Right ventricle myocardium superior (tissue), 1 donor: ENCODE measurements around the gene CRACDL. TPM values are rescaled to one million over a fixed set of nuclear protein-coding genes. Genes with fewer than 3 reads are reported as not detected.

Source experiments
- ATAC-seq: fragments of 200-7000 bp; cut with Tn5 transposase; one replicate; pipeline ENCODE4 v1.9.1; 2020; ENCODE audit warnings: mild to moderate bottlenecking; ENCODE audit not compliant: poor library complexity
- DNase-seq: peaks from one replicate; pipeline ENCODE4 v3.0.0-alpha.2; 2020
- intact Hi-C: fragments of 100-400 bp; cut with DNase I; formaldehyde crosslinking; loops from one replicate; pipeline ENCODE4 v1.11.2; 2022
- long read RNA-seq: library from polyadenylated mRNA; unstranded; transcript quantifications from one replicate; pipeline ENCODE4 v2.0.0, GENCODE V29; 2021
- total RNA-seq: library from RNA; stranded (reverse); fragmentation: NEBNext Ultra II Directional; extraction: Animal tissue kit (Norgen Biotek cat#: 25700); gene quantifications from one replicate; pipeline ENCODE4 v1.2.1, GENCODE V29; 2021
- donor health status: DM: no; HTN: yes; CAD: no; lungs with severe emphysema.

Gene CRACDL, protein sequence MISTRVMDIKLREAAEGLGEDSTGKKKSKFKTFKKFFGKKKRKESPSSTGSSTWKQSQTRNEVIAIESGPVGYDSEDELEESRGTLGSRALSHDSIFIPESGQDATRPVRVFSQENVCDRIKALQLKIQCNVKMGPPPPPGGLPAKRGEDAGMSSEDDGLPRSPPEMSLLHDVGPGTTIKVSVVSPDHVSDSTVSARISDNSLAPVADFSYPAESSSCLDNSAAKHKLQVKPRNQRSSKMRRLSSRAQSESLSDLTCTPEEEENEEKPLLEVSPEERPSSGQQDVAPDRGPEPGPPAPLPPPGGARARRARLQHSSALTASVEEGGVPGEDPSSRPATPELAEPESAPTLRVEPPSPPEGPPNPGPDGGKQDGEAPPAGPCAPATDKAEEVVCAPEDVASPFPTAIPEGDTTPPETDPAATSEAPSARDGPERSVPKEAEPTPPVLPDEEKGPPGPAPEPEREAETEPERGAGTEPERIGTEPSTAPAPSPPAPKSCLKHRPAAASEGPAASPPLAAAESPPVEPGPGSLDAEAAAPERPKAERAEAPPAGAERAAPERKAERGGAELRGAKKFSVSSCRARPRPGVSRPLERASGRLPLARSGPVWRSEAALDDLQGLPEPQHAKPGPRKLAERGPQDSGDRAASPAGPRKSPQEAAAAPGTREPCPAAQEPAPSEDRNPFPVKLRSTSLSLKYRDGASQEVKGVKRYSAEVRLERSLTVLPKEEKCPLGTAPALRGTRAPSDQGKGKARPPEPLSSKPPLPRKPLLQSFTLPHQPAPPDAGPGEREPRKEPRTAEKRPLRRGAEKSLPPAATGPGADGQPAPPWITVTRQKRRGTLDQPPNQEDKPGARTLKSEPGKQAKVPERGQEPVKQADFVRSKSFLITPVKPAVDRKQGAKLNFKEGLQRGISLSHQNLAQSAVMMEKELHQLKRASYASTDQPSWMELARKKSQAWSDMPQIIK
- total RNA-seq = 4.4 TPM
- long read RNA-seq, partial matches to known transcripts = 27 of 37 reads
- long read RNA-seq, other reads (novel, unspliced or antisense) = 10 of 37 reads

DNA sequence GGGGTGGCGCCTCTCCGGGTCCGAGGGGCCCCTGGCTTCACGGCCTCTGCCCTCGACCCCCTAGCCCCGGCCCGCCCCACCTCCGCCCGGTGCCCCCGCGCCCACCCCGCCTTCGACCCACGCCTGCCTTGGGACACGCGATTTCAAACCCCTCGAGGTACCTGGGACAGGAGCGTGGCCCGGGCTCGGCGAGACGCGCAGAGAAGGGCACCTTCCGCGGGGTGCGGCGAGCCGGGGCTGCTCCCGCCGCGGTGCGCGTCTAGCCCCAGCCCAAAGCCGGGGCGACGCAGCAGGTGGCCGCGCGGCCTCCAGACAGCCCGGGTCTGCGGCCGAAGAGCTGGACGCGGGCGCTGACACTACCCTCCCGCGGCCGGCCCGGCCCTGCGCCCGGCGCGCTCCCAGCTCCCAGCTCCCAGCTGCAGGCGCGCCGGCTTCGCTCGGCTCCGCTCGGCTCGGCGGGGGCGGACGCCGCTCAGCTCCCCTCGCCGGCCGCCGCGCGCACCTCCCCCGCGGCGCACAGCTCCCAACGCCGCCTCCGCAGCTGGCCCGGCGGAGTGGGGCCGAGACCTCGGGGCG is at the start of gene CRACDL:
TSS of gene CRACDL (minus strand) at position 449 of the 576 bp plus-strand sequence. CDS start 89,425 bp downstream, outside the sequence.
- ATAC-seq (peak; percentile 39), DNase-seq (no peak)
- intact Hi-C loops = no loop called here

DNA sequence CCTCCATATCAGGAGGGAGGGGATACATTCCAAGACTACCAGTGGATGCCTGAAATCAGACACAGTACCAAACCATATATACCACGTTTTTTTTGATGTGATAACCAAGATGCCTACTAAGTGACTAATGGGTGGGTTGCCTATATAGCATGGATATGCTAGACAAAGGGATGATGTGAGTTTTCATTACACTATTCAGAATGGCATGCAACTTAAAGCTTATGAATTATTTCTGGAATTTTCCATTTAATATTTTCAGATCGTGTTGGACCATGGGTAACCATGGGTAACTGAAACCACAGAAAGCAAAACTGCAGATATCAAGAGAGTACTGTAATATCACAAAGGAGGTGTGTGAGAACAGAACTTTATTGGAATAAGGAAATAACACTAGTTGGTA is 39.6 kb upstream of the CRACDL start:
- ATAC-seq (no peak), DNase-seq (no peak)
- intact Hi-C loops = no loop called here

DNA sequence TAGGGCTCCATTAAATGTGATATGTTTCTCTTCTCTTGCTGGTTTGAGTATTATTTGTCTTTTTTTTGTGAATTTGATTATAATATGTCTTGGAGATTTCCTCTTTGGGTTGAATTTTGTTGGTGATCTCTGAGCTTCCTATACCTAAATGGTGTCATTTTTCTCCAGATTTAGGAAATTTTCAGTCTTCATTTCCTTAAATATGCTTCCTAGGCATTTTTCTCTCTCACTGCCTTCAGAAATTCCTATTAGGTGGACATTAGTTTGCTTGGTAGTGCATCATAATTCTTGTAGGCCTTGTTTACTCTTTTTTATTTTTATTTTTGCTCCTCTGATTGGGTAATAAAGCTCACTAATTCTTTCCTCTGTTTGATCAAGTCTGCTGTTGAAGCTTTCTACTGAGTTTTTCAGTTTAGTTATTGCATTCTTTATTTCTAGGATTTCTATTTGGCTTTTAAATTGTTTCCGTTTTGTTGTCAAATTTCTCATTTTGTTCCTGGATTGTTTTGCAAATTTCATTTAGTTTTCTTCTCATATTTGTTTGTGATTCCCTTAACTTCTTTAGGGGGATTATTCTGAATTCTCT is 36.6 kb upstream of the CRACDL start:
- ATAC-seq = no peak
- no peak for DNase-seq
- intact Hi-C loops = no loop called here

DNA sequence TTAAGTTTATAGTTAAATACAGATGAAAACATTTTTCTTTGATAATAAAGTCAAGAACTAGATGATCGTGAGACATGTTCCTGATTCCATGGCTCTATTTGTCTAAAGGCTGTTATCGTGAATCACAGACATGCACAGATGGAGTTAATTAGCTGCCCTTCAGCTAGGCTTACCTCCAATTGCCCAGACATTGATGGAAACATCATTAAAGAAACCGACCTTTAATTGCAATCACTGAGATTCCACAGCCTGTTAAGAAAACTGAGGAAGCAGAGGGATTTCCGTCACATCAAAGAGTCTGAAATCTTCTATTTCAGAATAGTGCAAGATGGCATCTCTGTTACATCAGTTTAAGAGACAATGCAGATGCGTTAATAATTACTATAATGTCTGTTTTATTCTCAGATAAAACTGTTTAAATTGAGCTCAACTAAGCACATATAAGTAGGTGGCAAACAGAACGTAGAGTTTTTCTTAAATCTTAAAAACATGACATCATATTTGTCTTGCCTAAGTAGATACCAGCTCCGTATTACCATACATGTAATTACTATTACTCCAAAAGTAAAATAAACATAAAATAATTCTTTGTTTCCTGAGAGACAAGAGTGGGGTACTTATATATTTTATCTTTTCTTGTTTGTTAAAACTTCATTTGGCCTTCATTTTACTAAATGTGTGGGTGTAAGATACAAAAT is 23.9 kb upstream of the CRACDL start:
- DNase-seq (no peak), ATAC-seq (no peak)
- intact Hi-C loops = no loop called here

DNA sequence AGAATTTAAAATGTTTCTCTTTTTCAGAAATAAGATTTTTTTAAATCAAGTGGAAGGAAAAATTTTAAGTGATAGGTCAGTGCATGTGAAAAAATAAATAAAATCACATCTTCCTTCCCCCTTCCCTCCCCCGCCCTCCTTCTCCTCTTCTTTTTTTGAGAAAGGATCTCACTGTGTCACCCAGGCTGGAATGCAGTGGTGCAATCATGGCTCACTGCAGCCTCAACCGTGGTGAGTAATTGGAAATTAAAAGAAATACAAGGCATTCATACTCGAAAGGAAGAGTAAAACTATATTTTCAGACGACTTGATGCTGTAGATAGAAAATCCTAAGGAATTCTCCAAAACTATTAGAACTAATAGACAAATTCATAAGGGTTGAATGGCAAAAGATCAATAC is 16.9 kb upstream of the CRACDL start:
- intact Hi-C loops = no loop called here
- ATAC-seq (no peak), DNase-seq (no peak)

DNA sequence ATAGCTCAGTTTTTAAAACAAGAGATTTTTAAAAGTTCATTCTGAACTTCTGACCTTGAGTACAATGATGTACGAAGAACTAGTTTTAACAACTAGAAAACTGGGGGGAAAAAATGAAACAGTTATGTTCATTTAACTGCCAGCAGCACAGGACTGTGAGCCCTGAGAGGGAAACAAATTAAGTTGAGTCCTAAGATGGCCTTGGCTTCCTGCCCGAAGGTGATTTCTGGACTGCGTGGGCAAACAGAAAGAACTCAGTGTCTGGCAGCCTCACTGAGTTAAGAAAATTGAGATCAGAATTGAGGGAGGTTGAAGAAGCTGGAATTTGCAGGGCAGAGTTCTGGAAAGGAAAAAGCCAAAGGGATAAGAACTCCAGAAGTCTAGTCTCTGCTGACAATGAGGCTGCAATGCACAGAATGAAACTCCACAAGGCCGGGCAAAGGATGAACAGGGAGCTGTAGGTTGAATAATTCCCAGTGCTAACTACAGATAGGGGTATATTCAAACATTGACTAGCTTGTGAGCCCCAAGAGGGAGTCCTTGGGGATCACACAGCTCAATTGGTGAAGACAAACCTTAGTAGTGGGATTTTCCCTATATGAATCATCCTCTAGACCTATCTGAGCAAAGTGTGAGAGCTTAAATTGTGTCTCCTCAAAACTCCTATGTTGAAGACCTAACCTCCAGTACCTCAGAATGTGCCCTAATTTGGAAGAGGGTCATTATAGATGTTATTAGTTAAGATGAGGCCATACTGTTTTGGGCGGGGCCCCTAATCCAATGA is 13.1 kb upstream of the CRACDL start:
- no peak for DNase-seq
- ATAC-seq = no peak
- intact Hi-C loops = no loop called here

DNA sequence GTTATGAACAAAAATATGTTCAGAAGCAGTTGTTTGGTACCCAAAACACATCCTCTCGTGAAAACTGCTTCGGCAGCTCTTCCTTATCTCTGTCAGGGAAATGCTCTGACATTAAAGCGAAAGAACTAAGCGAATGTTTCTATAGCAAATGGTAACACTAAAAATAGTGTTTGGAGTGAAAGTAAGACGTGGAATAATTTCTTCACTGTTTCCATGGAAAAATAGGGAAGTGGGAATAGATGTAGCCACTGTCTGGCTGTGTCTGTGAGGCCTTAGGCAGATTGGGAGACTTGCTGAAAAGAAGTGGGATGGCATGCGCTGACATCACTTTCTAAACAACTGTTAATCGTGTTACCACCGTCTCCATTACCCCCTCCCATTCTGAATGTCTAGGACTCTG is 11.5 kb upstream of the CRACDL start:
- intact Hi-C loops = no loop called here
- ATAC-seq = no peak
- no peak for DNase-seq

DNA sequence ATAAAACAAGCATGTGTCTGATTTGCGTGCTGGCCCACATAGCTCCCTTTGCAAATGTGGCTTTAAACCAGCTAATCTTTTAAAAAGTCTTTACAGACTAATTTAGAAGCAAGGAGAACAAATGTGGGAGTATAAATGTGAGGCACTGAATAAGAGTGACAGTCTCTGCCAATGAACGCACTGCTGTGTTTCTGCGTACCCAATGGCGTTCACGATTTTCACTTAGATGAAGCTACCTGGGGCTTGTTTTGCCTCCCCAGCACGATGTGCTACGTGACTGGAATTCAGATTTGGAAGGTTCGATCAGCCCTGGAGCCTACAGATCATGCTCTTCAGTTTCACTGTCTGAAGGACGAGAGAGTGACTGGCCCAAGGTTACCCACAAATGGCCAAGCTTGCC is 10.8 kb upstream of the CRACDL start:
- intact Hi-C loops = no loop called here
- no peak for ATAC-seq
- DNase-seq = no peak

DNA sequence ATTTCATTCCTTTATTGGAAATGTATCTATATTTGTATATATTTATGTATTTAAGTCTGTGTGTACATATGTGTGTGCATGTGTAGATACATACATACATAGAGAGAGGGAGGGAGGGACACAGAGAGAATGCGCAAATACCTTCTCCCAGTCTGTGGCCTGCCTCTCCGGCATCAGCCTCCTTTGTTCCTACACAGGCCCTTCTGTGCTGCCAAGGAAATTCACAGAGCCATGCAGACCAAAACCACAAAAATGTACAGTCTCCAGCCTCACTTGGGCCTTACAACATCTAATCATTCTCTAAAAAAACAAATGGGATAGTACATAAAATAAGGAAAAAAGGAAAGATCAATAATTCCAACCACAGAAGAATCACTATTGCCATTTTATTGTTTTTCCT is 8.8 kb upstream of the CRACDL start:
- intact Hi-C loops = no loop called here
- DNase-seq = no peak
- no peak for ATAC-seq

DNA sequence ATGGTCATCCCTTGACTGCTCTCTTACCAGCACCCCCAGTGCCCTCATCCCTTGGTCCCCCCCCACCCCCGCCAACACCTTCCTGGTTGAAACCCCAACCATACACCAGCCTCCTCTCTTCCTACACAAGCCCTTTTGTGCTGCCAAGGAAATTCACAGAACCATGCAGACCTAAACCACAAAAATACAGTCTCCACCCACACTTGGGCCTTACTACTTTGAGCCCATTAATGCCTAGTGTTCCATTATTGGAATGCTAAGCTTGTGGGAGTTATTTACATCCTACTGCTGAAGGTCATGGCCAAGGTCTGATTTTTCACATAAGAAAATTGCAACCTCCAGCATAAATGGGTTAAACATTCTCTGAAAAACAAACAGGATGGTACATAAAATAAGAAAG is 4.1 kb upstream of the CRACDL start:
- DNase-seq = no peak
- intact Hi-C loops = no loop called here
- ATAC-seq = no peak

DNA sequence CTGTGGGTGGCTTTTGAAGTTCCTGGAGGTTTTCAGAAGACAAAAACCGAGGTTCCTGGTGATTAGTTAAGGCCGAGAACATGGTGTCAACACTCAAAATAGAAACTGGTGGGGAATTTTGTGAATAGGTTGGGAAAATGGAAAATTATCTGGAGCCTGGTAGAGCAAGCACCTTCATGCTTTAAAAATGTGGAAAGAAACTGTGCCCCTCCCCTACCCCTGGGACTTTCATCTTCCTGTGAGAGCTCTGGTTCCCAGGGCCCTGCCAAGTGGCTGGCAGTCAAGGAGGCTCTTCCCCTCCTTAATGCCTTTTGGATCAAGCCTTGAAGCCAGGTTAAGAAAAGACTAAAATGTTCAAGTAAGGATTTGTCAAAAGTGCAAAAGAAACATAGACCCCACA is 1.9 kb upstream of the CRACDL start:
- intact Hi-C loops = no loop called here
- ATAC-seq = no peak
- no peak for DNase-seq

DNA sequence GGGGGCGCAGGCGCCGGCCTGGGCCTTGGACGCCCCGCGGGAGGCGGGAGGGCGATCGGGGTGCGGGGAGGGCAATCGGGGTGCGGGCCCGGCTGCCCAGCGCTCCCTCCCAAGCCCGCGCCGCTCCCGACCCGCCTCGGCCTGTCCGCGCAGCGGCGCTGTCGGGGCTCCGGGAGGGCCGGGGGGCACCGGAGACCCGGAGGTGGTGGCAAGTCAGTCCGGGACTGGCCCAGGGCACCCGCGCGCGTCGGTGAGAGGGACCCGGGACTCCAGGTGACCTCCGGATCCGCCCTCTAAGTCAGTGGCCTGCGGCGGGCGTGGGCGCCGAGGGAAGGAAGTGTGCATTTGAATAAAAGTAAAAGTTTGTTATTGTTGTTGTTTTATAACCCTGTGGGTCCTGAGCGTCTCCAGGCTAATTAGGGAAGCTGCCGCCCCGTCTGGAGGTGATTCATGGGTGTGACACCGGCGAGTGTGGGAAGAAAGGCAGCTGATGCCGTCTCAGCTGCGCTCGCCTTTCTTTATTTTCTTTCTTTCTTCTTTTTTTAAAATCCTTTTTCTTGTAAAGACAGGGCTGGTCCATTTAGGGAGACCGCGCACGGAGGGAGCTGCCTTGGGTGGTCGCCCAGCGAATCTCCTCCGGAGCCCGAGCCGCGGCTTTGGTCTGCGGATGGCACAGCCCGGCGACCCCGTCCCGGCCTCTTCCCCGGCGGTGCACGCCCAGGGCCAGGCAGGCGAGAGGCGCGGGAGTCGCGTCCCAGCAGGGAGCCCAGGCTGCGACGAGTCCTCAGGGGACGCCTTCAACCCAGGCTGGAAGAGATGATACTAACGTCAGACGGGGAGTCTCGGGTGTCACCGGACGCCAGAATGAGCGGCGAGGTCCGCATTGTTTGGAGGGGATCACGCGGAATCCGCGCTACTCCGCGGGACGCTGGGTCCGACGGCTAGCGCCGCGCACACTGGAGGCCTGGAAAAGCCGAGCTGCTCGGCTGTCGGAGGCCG is 627 bp upstream of the CRACDL start:
- DNase-seq (no peak), ATAC-seq (no peak)

DNA sequence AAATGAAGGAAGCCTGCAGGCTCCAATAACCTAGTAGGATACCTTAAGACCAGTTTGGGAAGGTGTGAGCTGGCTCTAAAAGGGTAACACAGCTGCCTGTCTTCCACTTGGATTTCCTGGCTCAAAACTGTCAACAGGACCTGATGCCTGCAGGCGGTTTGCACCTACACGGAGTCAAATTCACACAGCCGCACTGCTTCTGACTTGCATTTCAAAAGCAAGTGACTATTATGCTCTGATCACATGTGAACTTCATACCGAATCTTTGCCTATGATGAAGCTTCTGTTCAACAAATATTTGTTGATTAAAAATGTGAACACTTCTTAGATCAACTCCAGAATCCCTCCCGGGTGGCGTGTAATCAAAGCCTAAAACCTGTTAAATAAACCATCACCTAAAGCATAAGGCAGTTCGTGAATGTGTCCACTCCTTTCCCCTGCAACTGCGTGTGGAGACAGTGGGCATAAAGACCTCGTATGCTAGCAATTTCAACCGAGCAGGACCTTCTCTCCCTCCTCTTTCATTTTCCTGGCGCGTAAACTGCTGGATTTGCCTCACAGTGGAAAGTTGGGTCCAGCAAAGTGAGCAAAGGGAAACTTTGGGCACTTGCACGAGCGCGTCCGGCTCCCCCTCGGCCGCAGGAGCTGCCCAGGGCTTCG is 784 bp downstream of the CRACDL start:
- intact Hi-C loops = no loop called here
- DNase-seq = no peak
- ATAC-seq = no peak

More for the DNA sequence above, 627 bp upstream of the CRACDL start:
- intact Hi-C loops = no loop called here

DNA sequence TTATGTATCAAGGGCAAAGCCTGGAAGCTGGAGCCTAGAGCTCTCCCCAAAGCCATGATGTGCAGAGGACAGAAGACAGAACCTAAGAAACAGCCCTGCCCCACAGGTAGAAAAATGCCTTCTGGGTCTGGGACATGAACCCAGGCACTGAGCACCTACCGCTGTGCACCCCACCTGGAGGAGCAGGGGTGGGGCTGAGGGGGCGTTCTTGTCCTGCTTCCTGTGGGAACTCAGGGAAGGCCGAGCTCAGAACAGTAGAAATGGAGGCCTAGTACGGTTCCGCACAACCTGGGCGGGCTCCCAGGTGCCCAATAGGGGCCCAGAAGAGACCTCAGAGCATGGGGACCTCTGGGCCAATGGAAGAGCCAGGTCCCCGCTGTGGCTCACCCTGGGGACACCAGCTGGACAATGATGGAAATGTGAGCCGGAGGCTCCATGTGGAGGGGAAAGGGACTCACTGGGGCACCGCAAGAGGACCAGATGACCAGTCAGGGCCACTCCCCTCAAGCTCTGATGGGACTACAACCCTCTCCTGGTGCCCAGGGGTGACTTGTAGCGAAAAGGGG is 3.2 kb downstream of the CRACDL start:
- intact Hi-C loops = no loop called here
- DNase-seq (no peak), ATAC-seq (no peak)

DNA sequence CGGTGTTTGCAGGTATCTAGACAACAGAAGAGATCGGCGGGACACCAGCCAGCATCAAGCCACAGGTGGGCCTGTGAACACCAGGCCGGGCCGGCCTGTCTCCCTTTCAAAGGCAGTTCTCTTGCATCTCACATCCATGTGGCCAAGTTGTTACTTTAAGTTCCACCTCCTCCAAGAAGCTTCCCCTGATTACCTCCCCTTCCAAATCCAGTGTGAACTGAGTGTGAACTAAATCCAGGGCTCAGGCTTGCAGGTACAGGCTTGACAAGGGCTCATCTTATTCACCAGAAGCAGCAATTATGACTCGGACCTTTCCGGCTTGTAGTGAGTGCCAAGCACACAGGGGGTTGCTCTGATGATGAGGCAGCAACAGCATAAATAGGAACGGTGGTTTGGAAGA is 3.9 kb downstream of the CRACDL start:
- intact Hi-C loops = no loop called here
- DNase-seq (no peak), ATAC-seq (no peak)

DNA sequence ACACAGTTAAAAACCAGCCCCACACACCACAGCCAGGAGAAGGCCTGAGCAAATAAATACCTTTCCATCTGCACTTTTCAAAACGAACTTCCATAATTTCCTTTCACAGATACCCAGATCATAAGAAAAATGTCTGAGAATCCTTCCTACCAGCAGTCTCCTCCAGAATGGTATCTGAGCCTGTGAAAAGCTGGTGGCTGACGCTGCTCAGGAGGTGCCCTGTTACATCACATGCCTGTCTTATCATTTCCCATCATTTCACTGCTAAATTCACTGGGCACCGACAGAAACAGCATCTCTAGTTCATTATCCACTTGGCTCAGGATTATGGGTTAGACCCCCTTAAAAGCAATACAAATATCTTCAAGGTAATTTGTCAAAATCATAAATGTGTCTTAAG is 4.4 kb downstream of the CRACDL start:
- no peak for ATAC-seq
- DNase-seq = no peak
- intact Hi-C loops = no loop called here
